ENCODE results near the gene SLC10A3. TPM values are rescaled to one million over a fixed set of nuclear protein-coding genes. Genes with fewer than 3 reads are reported as not detected.

Gene SLC10A3
- total RNA-seq, 1 donor from 2014 or later = 10.4 TPM

DNA sequence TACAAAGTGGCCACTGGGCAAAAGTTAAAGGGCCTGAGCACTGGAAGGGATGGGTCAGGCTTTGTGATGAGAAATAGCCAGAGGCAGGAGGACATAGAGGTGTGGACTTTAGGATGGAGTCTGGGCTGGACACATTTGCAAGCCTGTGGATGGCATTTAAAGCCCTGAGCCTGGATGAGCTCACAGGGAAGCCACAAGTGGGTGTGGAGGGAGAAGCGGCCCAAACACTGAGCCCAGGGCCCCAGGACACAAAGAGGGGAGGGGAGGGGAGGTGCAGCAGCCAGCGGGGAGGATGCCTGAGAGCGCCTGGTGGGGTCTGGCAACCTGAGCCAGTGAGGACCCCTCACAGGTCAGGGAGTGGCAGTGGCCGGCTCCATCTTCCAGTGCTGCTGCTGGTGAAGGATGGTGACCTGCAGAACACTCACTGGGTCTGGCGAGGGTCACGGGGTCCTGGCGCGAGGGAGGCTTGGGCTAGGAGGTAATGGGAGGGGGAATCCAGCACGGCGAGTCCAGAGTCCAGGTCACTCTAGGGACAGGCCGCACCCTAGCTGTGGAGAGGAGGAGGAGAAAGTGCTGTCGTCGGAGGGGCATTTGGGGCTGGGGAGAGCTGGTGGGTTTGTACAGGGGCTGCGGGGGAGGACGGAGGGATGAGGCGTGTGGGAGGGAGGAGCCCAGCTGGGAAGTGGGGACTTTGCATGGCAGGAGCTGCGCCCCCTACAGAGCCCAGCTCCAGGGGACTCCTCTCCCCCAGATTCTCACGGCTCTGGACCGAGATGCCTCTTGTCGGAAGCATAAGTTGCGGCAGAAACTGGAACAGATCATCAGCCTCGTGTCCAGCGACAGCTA lies 18.4 kb downstream of the SLC10A3 start:
- H3K4me3 ChIP-seq = no peak overlapping the region
- H3K4me1 ChIP-seq = no peaks in the 10 kb centered on the region
- H3K36me3 ChIP-seq = peaks cover 20% of the 10 kb centered on the region
- no peak for TF ChIP-seq CTCF (IDR thresholded peaks at IDR 0.05; ENCODE audit: borderline replicate concordance)
- no peaks in the 10 kb centered on the region for H3K9me3 ChIP-seq (replicated peaks)
- no peak overlapping the region for H3K27ac ChIP-seq (replicated peaks)
- intact Hi-C loops (cut with micrococcal nuclease) = no loop called here
- H3K27me3 ChIP-seq (ENCODE audit: low read depth) = no peaks in the 10 kb centered on the region
- no peak for DNase-seq

- TF ChIP-seq CTCF (IDR thresholded peaks at IDR 0.05; ENCODE audit: borderline replicate concordance) = no peak
- H3K36me3 ChIP-seq = peaks cover 20% of the 10 kb centered on the region
- H3K27ac ChIP-seq (replicated peaks) = no peak overlapping the region
- intact Hi-C loops (cut with micrococcal nuclease) = no loop called here
- H3K27me3 ChIP-seq (ENCODE audit: low read depth) = no peaks in the 10 kb centered on the region
- H3K4me1 ChIP-seq = no peaks in the 10 kb centered on the region
- no peak for DNase-seq
- H3K4me3 ChIP-seq = no peak overlapping the region
- no peaks in the 10 kb centered on the region for H3K9me3 ChIP-seq (replicated peaks)
Measured at GRCh38 chrX:154470914-154471568, 19.4 kb downstream of the SLC10A3 start.

DNA sequence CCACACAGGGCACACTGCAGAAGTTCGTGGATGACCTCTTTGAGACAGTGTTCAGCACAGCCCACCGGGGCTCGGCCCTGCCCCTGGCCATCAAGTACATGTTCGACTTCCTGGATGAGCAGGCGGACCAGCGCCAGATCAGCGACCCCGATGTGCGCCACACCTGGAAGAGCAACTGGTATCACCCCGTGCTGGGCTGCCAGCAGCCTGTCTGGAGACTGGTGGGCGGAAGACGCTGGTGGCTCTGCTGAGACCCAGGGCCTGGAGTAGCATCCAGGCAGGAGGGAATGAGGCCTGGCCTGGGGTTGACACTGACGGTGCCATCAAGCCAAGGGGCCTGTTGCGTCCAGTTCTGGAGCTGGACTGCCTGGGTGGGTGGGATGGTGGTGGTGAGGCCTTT lies 20.0 kb downstream of the SLC10A3 start:
- H3K4me3 ChIP-seq = no peak overlapping the region
- DNase-seq = no peak
- TF ChIP-seq CTCF (IDR thresholded peaks at IDR 0.05; ENCODE audit: borderline replicate concordance) = no peak
- H3K36me3 ChIP-seq = peaks cover 23% of the 10 kb centered on the region
- H3K9me3 ChIP-seq (replicated peaks) = no peaks in the 10 kb centered on the region
- no peaks in the 10 kb centered on the region for H3K27me3 ChIP-seq (ENCODE audit: low read depth)
- no peak overlapping the region for H3K27ac ChIP-seq (replicated peaks)
- H3K4me1 ChIP-seq = no peaks in the 10 kb centered on the region
- intact Hi-C loops (cut with micrococcal nuclease) = no loop called here

GRCh38 chrX:154469880-154470279 lies 20.5 kb downstream of the SLC10A3 start:
- H3K27me3 ChIP-seq (ENCODE audit: low read depth) = no peaks in the 10 kb centered on the region
- no peak for DNase-seq
- H3K27ac ChIP-seq (replicated peaks) = no peak overlapping the region
- intact Hi-C loops (cut with micrococcal nuclease) = no loop called here
- no peaks in the 10 kb centered on the region for H3K4me1 ChIP-seq
- no peaks in the 10 kb centered on the region for H3K9me3 ChIP-seq (replicated peaks)
- no peak for TF ChIP-seq CTCF (IDR thresholded peaks at IDR 0.05; ENCODE audit: borderline replicate concordance)
- H3K4me3 ChIP-seq = no peak overlapping the region
- H3K36me3 ChIP-seq = peaks cover 24% of the 10 kb centered on the region

DNA sequence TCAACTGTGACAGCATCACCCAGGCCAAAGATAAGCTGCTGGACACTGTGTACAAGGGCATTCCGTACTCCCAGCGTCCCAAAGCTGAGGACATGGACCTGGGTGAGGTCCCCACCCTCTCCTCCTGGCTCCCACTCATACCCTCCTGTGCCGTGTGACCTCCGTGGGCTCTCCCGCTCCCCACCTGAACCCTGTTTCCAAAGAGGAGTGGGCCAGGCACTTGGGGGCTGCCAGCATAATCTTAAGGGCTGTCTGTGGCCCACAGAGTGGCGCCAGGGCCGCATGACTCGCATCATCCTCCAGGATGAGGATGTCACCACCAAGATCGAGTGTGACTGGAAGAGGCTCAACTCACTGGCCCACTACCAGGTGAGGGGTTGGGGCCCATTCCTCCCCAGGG lies 21.3 kb downstream of the SLC10A3 start:
- no peak overlapping the region for H3K27ac ChIP-seq (replicated peaks)
- peaks cover 24% of the 10 kb centered on the region for H3K36me3 ChIP-seq
- TF ChIP-seq CTCF (IDR thresholded peaks at IDR 0.05; ENCODE audit: borderline replicate concordance) = no peak
- H3K9me3 ChIP-seq (replicated peaks) = no peaks in the 10 kb centered on the region
- H3K27me3 ChIP-seq (ENCODE audit: low read depth) = no peaks in the 10 kb centered on the region
- DNase-seq = no peak
- H3K4me3 ChIP-seq = no peak overlapping the region
- no peaks in the 10 kb centered on the region for H3K4me1 ChIP-seq
- intact Hi-C loops (cut with micrococcal nuclease) = no loop called here

Measured in left ventricle myocardium inferior (tissue), 1 donor.